GM18907 (cell line): ENCODE data around the gene FOXO1.
"Not testable (repeated sequence)": the region's sequence is repeated elsewhere in the genome, so short reads cannot be mapped to it uniquely, and the experiment has no call there.

Experiments
- ATAC-seq: cut with Tn5 transposase; IDR thresholded peaks from one replicate; pipeline ENCODE4 v1.9.1; 2021; ENCODE audit warnings: mild to moderate bottlenecking, moderate library complexity; ENCODE audit not compliant: unreplicated experiment

The FOXO1 gene

GRCh38 chr13:40666045-40666932 lies at the start of gene FOXO1:
Gene FOXO1, minus strand, starts transcription at chr13:40666641. Its CDS starts 429 bp downstream, at chr13:40666212.
- ATAC-seq = peak; percentile 62

GRCh38 chr13:40714433-40714832 lies 48.0 kb upstream of the FOXO1 start:
- ATAC-seq = not testable (repeated sequence)

DNA sequence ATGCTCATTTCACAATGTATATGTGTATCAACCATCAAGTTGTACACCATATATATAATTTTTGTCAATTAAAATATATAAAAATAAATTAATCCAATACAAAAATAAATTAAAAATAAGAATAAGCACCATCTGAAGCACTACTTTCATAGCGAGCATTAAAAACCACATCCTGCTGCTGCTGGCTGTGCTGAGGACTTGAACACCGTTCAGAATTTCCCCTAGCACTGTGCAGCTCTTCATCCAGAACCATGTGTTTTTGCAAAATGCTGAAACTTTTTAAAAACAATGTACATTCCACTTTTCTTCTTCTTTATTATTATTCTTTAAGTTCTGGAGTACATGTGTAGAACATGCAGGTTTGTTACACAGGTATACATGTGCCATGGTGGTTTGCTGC lies 40.0 kb upstream of the FOXO1 start:
- no peak for ATAC-seq

DNA sequence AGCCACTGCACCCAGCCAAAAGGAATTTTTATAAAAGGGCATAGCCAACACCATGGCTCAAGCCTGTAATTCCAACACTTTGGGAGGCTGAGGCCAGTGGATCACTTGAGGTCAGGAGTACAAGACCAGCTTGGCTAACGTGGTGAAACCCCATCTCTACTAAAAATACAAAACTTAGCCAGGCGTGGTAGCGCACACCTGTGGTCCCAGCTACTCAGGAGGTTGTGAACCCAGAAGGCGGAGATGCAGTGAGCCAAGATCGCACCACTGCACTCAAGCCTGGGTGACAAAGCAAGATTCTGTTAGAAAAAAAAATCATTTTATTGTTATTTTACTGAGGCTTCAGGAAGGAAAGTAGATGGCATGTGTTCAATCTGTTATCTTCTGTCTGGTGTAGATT lies 31.3 kb upstream of the FOXO1 start:
- ATAC-seq = peak; percentile 65

- ATAC-seq = no peak
These were observed 28.0 kb upstream of the FOXO1 start for GRCh38 chr13:40694426-40694825.

- peak; percentile 73 for ATAC-seq
These were observed 26.5 kb upstream of the FOXO1 start for GRCh38 chr13:40692946-40693345.

- no peak for ATAC-seq
These were observed 22.3 kb upstream of the FOXO1 start for GRCh38 chr13:40688781-40689180.

GRCh38 chr13:40682449-40683240 lies 16.2 kb upstream of the FOXO1 start:
- ATAC-seq = no peak

- ATAC-seq = no peak
These were observed 15.1 kb upstream of the FOXO1 start for GRCh38 chr13:40681341-40682146.

GRCh38 chr13:40680659-40681323 lies 14.3 kb upstream of the FOXO1 start:
- no peak for ATAC-seq

DNA sequence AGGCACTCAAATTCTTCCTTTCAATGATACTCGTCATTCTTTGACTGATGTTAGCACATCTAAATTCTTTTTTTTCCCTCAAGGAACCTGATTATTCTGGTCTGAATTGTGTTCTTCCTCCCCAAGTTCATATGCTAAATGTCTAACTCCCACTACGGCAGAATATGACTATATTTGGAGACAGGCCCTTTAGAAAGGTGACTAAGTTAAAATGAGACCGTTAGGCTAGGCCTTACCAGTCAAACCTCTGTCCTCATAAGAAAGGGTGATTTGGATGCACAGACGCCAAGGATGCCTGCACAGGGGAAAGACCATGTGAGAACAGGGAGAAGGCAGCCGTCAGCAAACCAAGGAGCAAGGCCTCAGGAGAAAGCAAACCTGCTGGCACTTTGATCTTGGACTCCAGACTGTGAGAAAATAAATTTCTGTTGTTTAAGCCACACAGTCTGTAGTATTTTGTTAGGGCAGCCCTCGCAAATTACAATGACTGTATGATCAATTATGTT lies 13.1 kb upstream of the FOXO1 start:
- no peak for ATAC-seq

DNA sequence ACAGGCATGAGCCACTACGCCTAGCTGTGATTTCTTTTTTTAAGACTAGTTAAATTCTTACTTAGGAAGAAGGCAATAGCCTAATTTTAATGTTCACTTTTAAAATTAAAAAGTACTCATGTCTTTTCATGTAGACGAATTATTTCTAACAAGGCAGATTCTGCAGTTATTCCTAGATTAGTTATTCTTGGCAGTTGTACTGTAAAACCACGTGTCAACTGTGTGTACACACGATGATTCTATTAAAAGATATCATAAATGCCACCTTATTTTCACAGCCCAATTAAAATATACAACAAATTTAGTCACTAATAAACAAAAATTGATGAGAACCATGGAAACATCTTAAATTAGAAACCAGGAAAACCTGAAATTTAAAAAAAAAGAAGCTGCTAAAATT lies 10.6 kb upstream of the FOXO1 start:
- no peak for ATAC-seq

- ATAC-seq = no peak
These were observed 9.6 kb upstream of the FOXO1 start for GRCh38 chr13:40676007-40676406.

DNA sequence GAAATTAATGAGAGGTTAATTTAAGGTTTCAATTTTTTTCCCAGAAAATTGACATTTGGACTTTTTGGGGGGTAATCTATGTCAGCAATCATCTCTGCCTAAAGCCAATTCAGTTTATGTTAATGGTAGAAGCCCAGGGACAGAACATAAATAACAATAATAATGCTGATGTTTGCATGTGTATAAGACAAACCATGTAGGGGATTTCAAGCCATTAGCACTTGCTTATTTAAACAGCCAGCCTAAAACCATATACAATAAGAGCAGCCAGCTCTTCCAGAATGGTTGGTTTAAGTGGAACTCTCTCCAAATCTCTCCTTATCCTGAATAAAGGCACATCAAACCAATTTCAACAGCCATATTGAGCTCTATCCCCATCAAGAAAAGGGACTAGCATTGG lies 7.0 kb upstream of the FOXO1 start:
- no peak for ATAC-seq

DNA sequence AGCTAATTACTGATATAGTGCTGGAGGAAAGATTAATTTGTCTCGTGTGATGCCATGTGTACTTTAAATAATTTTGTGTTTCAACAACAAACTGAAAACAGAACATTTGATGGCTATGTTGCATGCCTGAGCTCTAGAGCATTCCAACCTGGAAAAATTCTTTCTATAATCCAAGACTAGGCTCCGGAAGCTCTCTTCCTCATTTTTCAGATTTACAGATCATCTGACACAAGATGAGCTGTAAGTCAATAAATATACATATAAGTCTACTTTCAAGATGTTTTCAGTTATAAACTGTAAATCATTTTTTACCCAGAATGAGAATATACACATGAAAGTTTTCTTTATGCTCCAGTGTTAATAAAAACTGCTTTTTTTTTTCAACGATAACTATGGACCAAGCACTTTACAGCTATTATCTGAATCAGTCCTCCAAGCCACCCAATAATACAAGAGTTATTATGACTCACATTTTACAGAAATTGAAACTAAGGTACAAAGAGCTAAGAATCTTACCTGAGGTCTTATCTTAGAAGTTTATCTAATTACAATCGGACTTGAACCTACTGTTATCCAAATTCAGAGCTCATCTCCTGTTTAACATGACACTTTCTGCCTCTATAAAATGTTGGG lies 6.4 kb upstream of the FOXO1 start:
- no peak for ATAC-seq

DNA sequence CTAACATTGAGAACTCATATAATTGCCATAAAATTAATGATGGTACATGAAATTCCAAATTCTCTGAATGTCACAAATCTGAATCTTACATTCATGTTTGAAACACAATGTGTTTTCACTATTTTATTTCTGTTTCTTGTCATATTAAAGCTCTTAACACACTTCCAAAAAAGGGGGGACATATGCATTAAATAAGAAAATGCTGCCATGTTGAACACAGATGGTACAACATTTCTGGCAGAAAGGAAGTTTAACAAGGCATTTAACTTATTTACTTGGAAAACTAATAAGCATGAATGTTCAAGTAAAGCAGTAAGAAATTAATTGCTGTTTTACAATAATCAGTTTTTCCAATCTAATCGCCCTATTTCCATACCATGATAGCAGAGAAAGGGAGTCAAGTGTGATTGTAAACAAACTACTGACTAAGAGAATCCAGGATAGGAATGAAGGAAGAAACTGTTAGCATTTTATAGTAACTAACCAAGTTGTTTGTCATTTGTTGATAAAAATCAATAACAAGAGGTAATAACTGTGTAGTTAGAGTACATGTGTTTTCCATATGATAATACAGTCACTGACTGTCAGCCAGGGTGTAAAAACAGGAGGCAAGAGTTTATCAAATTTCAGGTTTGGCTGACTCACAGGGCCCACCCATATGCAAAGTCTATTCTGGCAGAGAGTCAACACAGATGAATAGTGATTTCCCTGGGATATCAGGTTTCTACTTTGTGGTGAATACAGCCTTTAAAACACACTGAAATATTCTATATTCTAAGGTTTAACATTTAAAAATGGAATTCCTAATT lies 5.7 kb upstream of the FOXO1 start:
- no peak for ATAC-seq

- ATAC-seq = no peak
These were observed 3.9 kb upstream of the FOXO1 start for GRCh38 chr13:40670307-40670706.

GRCh38 chr13:40668335-40668734 lies 1.9 kb upstream of the FOXO1 start:
- no peak for ATAC-seq

DNA sequence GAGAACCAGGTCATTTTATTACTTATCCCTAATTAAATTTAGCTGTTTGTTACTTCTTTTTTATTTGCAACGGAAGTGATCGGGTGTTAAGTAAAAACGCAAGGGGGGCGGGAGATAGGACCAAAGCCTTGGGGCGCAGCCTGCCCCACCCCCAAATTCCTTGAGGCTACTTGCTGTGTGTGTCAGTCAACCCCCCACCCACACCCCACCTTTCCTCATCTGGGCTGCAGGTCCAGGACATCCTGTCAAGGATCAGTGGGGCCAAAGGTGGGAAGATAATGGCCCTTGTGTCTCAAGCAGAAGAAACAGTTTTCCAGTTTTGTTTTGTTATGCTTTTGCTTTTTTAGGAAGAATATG lies 1.2 kb upstream of the FOXO1 start:
- ATAC-seq = no peak
